Gastrocnemius medialis (tissue), 4 donors: Measurements from ENCODE around the gene TRIM37. TPM values are rescaled to one million over a fixed set of nuclear protein-coding genes. Genes with fewer than 3 reads are reported as not detected.
A peak's percentile ranks its signal among the peaks of the same experiment; 100 is the strongest.

Experiments
- ATAC-seq, 2 donors: fragments of 150-250 bp; one replicate each; pipeline ENCODE4 v1.9.1; 2016
- DNase-seq, 2 donors: peaks; one replicate each; pipeline ENCODE4 v3.0.0-alpha.2; 2019
- H3K27ac ChIP-seq, 4 donors: fragments of 200-600 bp; sonication (generic); 1 replicate in 1 of 4; 2 replicates in 3 of 4; pipeline ENCODE4 v1.5.1; 2016 to 2018; ENCODE audit warnings: mild to moderate bottlenecking in 2 of 4, moderate library complexity in 1 of 4
- H3K27me3 ChIP-seq, 3 donors: fragments of 200-600 bp; sonication (generic) in 2 of 3; 1 replicate in 1 of 3; 2 replicates in 2 of 3; pipeline versions ENCODE4 v1.5.1 to v1.6.0; 2016 to 2019; ENCODE audit warnings: mild to moderate bottlenecking in 1 of 3, moderate library complexity in 1 of 3
- H3K36me3 ChIP-seq, 2 donors: fragments of 200-600 bp; sonication (generic) in 1 of 2; one replicate each; pipeline ENCODE4 v1.5.1; 2017 to 2018
- H3K4me1 ChIP-seq, 2 donors: fragments of 200-600 bp; sonication (generic) in 1 of 2; one replicate each; pipeline ENCODE4 v1.5.1; 2016 to 2017; ENCODE audit warnings: mild to moderate bottlenecking in 2 of 2
- H3K4me3 ChIP-seq, 4 donors: fragments of 200-600 bp; sonication (generic) in 3 of 4; 1 replicate in 1 of 4; 2 replicates in 3 of 4; pipeline ENCODE4 v1.5.1; 2016 to 2019; ENCODE audit warnings: mild to moderate bottlenecking in 2 of 4
- H3K9me3 ChIP-seq, 3 donors: fragments of 200-600 bp; sonication (generic) in 2 of 3; 1 replicate in 1 of 3; 2 replicates in 2 of 3; pipeline ENCODE4 v1.5.1; 2016 to 2019
- POLR2A ChIP-seq, 2 donors: fragments of 450-650 bp; IDR thresholded peaks; one replicate each; pipeline ENCODE4 v1.6.1; 2017; ENCODE audit warnings: antibody characterized with exemption in 2 of 2, mild to moderate bottlenecking in 2 of 2, moderate library complexity in 2 of 2
- in situ Hi-C, 4 donors: fragments of 200-750 bp; cut with MboI; loops; one replicate each; pipeline versions ENCODE4 v1.15.0 to v1.8.0; 2017; ENCODE audit warnings: low sequenced_read_pairs in 4 of 4
- intact Hi-C: fragments of 100-400 bp; cut with DNase I; formaldehyde crosslinking; loops from one replicate; pipeline ENCODE4 v1.15.1; 2023; ENCODE audit warnings: low total_unique reads
- total RNA-seq, 4 donors: library from RNA; depleted of rRNA; stranded (reverse); fragments of >200 nt; gene quantifications; one replicate each; pipeline versions ENCODE4 v1.1.0 to v1.2.3, GENCODE V29; 2016
- TF ChIP-seq, protein P1 (sequence below), 5 experiments: fragments of 450-650 bp in 3 of 5; fragments of 200-600 bp in 2 of 5; sonication (generic) in 2 of 5; IDR thresholded peaks in 4 of 5; conservative IDR thresholded peaks in 1 of 5; 1 replicate in 4 of 5; 2 replicates in 1 of 5; pipeline ENCODE4 v1.5.1; 2016 to 2019; ENCODE audit warnings: antibody characterized with exemption in 5 of 5, mild to moderate bottlenecking in 3 of 5, moderate library complexity in 3 of 5

The TRIM37 gene
- total RNA-seq, 4 donors from 2014 or later = 16.1 to 17.5 (median 16.3) TPM

DNA sequence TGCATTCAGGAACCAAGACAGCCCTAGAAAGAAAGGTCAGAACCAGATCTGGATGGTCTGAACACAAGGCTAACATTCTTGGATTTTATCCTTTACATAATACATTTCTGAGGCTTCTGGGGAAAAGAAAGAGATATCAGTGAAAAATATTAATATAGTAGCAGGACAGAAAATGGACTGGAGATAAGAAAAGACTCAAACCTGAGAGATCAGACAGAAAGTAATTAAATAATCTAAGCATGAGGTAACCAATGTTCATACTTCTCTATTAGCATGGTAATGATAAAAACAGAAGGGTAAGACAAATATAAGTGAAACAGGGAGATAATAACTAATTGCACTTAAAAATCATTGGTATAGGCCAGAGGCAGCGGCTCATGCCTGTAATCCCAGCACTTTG, 5.5 kb downstream of the TRIM37 start:
- no peak overlapping the region for H3K4me3 ChIP-seq
- peaks cover 7 to 15% of the 10 kb centered on the region in 2 donors for H3K4me1 ChIP-seq
- no peaks in the 10 kb centered on the region for H3K9me3 ChIP-seq
- in situ Hi-C loops (no loop called here), intact Hi-C loops (no loop called here)
- H3K27me3 ChIP-seq = no peaks in the 10 kb centered on the region
- H3K36me3 ChIP-seq = no peaks in the 10 kb centered on the region
- TF ChIP-seq, protein P1, sequence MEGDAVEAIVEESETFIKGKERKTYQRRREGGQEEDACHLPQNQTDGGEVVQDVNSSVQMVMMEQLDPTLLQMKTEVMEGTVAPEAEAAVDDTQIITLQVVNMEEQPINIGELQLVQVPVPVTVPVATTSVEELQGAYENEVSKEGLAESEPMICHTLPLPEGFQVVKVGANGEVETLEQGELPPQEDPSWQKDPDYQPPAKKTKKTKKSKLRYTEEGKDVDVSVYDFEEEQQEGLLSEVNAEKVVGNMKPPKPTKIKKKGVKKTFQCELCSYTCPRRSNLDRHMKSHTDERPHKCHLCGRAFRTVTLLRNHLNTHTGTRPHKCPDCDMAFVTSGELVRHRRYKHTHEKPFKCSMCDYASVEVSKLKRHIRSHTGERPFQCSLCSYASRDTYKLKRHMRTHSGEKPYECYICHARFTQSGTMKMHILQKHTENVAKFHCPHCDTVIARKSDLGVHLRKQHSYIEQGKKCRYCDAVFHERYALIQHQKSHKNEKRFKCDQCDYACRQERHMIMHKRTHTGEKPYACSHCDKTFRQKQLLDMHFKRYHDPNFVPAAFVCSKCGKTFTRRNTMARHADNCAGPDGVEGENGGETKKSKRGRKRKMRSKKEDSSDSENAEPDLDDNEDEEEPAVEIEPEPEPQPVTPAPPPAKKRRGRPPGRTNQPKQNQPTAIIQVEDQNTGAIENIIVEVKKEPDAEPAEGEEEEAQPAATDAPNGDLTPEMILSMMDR (IDR thresholded peaks at IDR 0.05 in 4 of 5, conservative IDR thresholded peaks at IDR 0.05 in 1 of 5) = no peak
- no peak for TF ChIP-seq POLR2A (IDR thresholded peaks at IDR 0.05)
- ATAC-seq = no peak
- DNase-seq = no peak
- H3K27ac ChIP-seq = no peak overlapping the region

DNA sequence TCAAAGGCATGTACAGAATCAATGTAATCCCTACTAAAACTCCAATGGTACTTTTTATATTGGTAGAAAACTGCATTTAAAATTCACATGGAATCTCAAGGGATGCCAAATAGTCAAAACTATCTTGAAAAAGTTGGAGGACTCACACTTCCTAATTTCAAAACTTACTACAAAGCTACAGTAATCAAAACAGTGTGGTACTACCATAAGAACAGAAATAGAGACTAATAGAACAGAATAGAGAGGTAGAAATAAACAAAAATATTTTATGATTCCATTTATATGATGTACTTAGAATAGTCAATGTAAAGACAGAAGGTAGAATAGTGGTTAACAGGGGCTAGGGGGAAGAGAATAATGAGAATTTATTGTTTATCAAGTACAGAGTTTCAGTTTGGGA, 8.8 kb downstream of the TRIM37 start:
- TF ChIP-seq, protein P1 (IDR thresholded peaks at IDR 0.05 in 4 of 5, conservative IDR thresholded peaks at IDR 0.05 in 1 of 5) = no peak
- TF ChIP-seq POLR2A (IDR thresholded peaks at IDR 0.05) = no peak
- intact Hi-C loops = no loop called here
- H3K9me3 ChIP-seq = no peaks in the 10 kb centered on the region
- H3K4me1 ChIP-seq = peaks cover 0 to 12% of the 10 kb centered on the region in 2 donors
- no peak for ATAC-seq
- no peaks in the 10 kb centered on the region for H3K36me3 ChIP-seq
- no peak for DNase-seq
- no peak overlapping the region for H3K27ac ChIP-seq
- no peaks in the 10 kb centered on the region for H3K27me3 ChIP-seq
- H3K4me3 ChIP-seq = no peak overlapping the region
- in situ Hi-C loops = no loop called here

DNA sequence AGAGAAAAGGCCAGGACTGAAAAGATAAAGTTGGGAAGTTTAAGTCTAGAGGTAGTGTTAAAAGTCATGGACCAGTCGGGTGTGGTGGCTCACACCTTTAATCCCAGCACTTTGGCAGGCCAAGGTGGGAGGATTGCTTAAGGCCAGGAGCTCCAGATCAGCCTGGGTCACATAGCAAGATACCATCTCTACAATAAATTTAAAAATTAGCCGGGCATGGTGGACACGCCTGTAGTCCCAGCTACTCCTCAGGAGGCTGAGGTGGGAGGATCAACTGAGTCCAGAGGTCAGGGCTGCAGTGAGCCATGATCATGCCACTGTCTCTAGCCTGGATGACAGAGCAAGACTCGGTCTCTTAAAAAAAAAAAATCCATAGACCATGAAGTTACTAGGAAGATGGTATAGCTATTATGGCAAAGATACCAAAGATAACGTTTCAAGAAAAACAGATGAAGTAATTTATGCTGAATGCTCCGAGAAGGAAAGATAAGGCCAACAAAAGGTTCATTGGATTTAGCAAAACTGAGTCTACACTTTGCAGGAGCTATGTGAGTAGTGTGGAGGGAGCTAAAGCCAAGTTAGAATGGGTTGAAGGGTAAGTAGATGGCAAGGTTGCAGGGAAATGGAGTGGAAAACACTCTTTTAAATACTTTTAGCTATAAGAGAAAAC, 11.7 kb downstream of the TRIM37 start:
- H3K27ac ChIP-seq = no peak overlapping the region
- in situ Hi-C loops = no loop called here

DNA sequence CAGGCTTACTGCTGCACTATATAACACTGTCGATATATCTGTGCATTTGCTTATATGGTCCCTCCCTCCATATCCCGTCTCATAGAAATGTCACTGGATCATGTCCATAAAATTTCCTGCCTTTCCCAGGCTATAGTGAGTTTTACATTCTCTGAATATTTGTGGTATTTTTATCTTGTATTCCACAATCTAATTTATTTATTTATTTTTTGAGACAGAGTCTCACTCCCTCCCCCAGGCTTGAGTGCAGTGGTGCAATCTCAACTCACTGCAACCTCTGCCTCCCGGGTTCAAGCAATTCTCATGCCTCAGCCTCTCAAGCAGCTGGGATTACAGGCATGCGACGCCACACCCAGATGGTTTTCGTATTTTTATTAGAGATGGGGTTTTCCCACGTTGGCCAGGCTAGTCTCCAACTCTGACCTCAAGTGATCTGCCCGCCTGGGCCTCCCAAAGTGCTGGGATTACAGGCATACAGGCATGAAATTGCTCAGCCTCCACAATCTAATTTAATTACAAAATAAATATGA, 12.9 kb downstream of the TRIM37 start:
- ATAC-seq (no peak), DNase-seq (peak in 1 of 2 donors; percentile 20)
- H3K4me3 ChIP-seq = no peak overlapping the region
- intact Hi-C loops (no loop called here), in situ Hi-C loops (no loop called here)
- H3K36me3 ChIP-seq = peaks cover 0 to 11% of the 10 kb centered on the region in 2 donors
- no peaks in the 10 kb centered on the region for H3K9me3 ChIP-seq
- no peaks in the 10 kb centered on the region for H3K27me3 ChIP-seq
- peaks cover 0 to 12% of the 10 kb centered on the region in 2 donors for H3K4me1 ChIP-seq
- peak overlapping the region in 1 of 4 donors; percentile 19 for H3K27ac ChIP-seq
- no peak for TF ChIP-seq POLR2A (IDR thresholded peaks at IDR 0.05)
- TF ChIP-seq, protein P1 (IDR thresholded peaks at IDR 0.05 in 4 of 5, conservative IDR thresholded peaks at IDR 0.05 in 1 of 5) = no peak

More for the DNA sequence above, 11.7 kb downstream of the TRIM37 start:
- Histone ChIP-seq H3K9me3 (no peaks in the 10 kb centered on the region), H3K4me1 (peaks cover 0 to 12% of the 10 kb centered on the region in 2 donors), H3K36me3 (no peaks in the 10 kb centered on the region), H3K4me3 (no peak overlapping the region), H3K27me3 (no peaks in the 10 kb centered on the region)
- ATAC-seq (no peak), DNase-seq (no peak)
- intact Hi-C loops = no loop called here
- TF ChIP-seq POLR2A (IDR thresholded peaks at IDR 0.05) = no peak
- TF ChIP-seq, protein P1 (IDR thresholded peaks at IDR 0.05 in 4 of 5, conservative IDR thresholded peaks at IDR 0.05 in 1 of 5) = no peak
